HL-60/S4 treated with retinoic acid at 250 ng/mL for 4 days and 3 days (cell line): ENCODE data around the gene SRGAP1.
"Not testable (repeated sequence)": the region's sequence is repeated elsewhere in the genome, so short reads cannot be mapped to it uniquely, and the experiment has no call there.

Experiments used
- in situ Hi-C: fragments of 300-500 bp; cut with MboI; formaldehyde crosslinking; loops from 2 replicates; pipeline ENCODE4 v1.7.0; 2022; ENCODE audit warnings: low sequenced_read_pairs

Gene SRGAP1

GRCh38 chr12:64139021-64139420, 294.5 kb downstream of the SRGAP1 start:
- in situ Hi-C loops = no loop called here

GRCh38 chr12:64142382-64142781, 297.9 kb downstream of the SRGAP1 start:
- in situ Hi-C loops = no loop called here

GRCh38 chr12:64142784-64143183, 298.3 kb downstream of the SRGAP1 start:
- in situ Hi-C loops = no loop called here

- in situ Hi-C loops = no loop called here
Observed at GRCh38 chr12:64145226-64145625, 300.7 kb downstream of the SRGAP1 start.

- in situ Hi-C loops = no loop called here
Observed at GRCh38 chr12:64147011-64147631, 302.6 kb downstream of the SRGAP1 start.

- in situ Hi-C loops = no loop called here
Observed at GRCh38 chr12:64147875-64148274, 303.4 kb downstream of the SRGAP1 start.

- in situ Hi-C loops = no loop called here
Observed at GRCh38 chr12:64154677-64155076, 310.2 kb downstream of the SRGAP1 start.

GRCh38 chr12:64157110-64157509, 312.6 kb downstream of the SRGAP1 start:
- in situ Hi-C loops = no loop called here

- in situ Hi-C loops = no loop called here
Observed at GRCh38 chr12:64160021-64160710, 315.7 kb downstream of the SRGAP1 start.

- in situ Hi-C loops = no loop called here
Observed at GRCh38 chr12:64160711-64161060, 316.2 kb downstream of the SRGAP1 start.

- in situ Hi-C loops = not testable (repeated sequence)
Observed at GRCh38 chr12:64166606-64167005, 322.1 kb downstream of the SRGAP1 start.

- in situ Hi-C loops = not testable (repeated sequence)
Observed at GRCh38 chr12:64167041-64167440, 322.5 kb downstream of the SRGAP1 start.

GRCh38 chr12:64170024-64170423, 325.5 kb downstream of the SRGAP1 start:
- in situ Hi-C loops = no loop called here

- in situ Hi-C loops = no loop called here
Observed at GRCh38 chr12:64170730-64171129, 326.2 kb downstream of the SRGAP1 start.

- in situ Hi-C loops = no loop called here
Observed at GRCh38 chr12:64171715-64172114, 327.2 kb downstream of the SRGAP1 start.

- in situ Hi-C loops = no loop called here
Observed at GRCh38 chr12:64172143-64172970, 327.9 kb downstream of the SRGAP1 start.

- in situ Hi-C loops = no loop called here
Observed at GRCh38 chr12:64173456-64173855, 329.0 kb downstream of the SRGAP1 start.

- in situ Hi-C loops = no loop called here
Observed at GRCh38 chr12:64175254-64175945, 330.9 kb downstream of the SRGAP1 start.

- in situ Hi-C loops = no loop called here
Observed at GRCh38 chr12:64177001-64177400, 332.5 kb downstream of the SRGAP1 start.

GRCh38 chr12:64178122-64178521, 333.6 kb downstream of the SRGAP1 start:
- in situ Hi-C loops = no loop called here

- in situ Hi-C loops = no loop called here
Observed at GRCh38 chr12:64180951-64181350, 336.5 kb downstream of the SRGAP1 start.
